ENCODE measurements around the gene PIEZO2.

GRCh38 chr18:10907749-10908148 lies 241.6 kb downstream of the PIEZO2 start:
- TF ChIP-seq POLR2A (IDR thresholded peaks at IDR 0.05; ENCODE audit: low read depth, low read length) (no peak), POLR2AphosphoS5 (IDR thresholded peaks at IDR 0.05; ENCODE audit: low read depth, low read length) (no peak)

Data from GM12892 (cell line).